ENCODE measurements around the gene C5orf63. TPM values are rescaled to one million over a fixed set of nuclear protein-coding genes. Genes with fewer than 3 reads are reported as not detected.

C5orf63 gene
- total RNA-seq = 2.4 and 4.0 TPM in 2 replicates

GRCh38 chr5:127072861-127073846 is at the start of gene C5orf63:
Gene C5orf63 (minus strand): TSS chr5:127073502. CDS start chr5:127058995, 14,507 bp downstream.

GRCh38 chr5:127030259-127031146 is 42.8 kb downstream of the C5orf63 start, which contains the start of gene MARCHF3:
Gene MARCHF3 (minus strand): TSS chr5:127030558. CDS start chr5:126918171, 112,387 bp downstream.

Other genes starting within 250 kb of the C5orf63 start
- gene MARCHF3, start 42.9 kb downstream of the C5orf63 start, total RNA-seq = 0.36 and 3.4 TPM in 2 replicates
- under 0.01 and 0.14 TPM in 2 replicates for gene MEGF10, start 217.3 kb upstream of the C5orf63 start, total RNA-seq